HCT116 (cell line): Measurements from ENCODE around the gene CPLX3. TPM values are rescaled to one million over a fixed set of nuclear protein-coding genes. Genes with fewer than 3 reads are reported as not detected.

ENCODE experiments used
- ATAC-seq: fragments of 200-7000 bp; cut with Tn5 transposase; 2 replicates; pipeline ENCODE4 v1.9.1; 2020; ENCODE audit warnings: mild to moderate bottlenecking, moderate library complexity
- BruUV-seq: library from RNA; stranded (reverse); fragments of 400-500 nt; replicated peaks from 2 replicates; lab custom pipeline; 2021; lab: Mats Ljungman, UMichigan
- CTCF ChIA-PET: fragments of 300-600 bp; sonication (Branson Sonifier 250); formaldehyde crosslinking; loops from one replicate; lab custom pipeline; 2021; ENCODE audit warnings: antibody characterized with exemption; lab: Charles Lee
- POLR2A ChIA-PET: fragments of 300-600, 350-600 bp; sonication (Branson Sonifier 250); formaldehyde crosslinking; loops from one replicate; lab custom pipeline; 2021; ENCODE audit warnings: antibody characterized with exemption; lab: Charles Lee
- RAD21 ChIA-PET, 2 experiments: fragments of 300-600 bp; sonication (Branson Sonifier 250); formaldehyde crosslinking; loops; one replicate each; lab custom pipeline; 2023; ENCODE audit warnings: low total read pairs in 2 of 2; ENCODE audit not compliant: uncharacterized antibody in 2 of 2, unreplicated experiment in 2 of 2, low non-redundant PET in 1 of 2; lab: Charles Lee
- DNase-seq: peaks from one replicate; pipeline ENCODE4 v3.0.0-alpha.2; 2010; ENCODE audit warnings: low read depth, low spot score
- H2AFZ ChIP-seq: fragments of 200-600 bp; shearing (Covaris generic), sonication (generic); 2 replicates; pipeline ENCODE4 v1.6.1; 2017; ENCODE audit warnings: low read depth, mixed run types, mixed read lengths, antibody characterized with exemption, low read length; ENCODE audit not compliant: poor library complexity, severe bottlenecking
- H3K27ac ChIP-seq: 2 replicates; pipeline ENCODE4 v1.5.1; 2012; ENCODE audit warnings: low read depth, low read length
- H3K27me3 ChIP-seq: fragments of 200-600 bp; sonication (generic); 2 replicates; pipeline ENCODE4 v1.6.1; 2016; ENCODE audit warnings: mixed run types, low read length, mixed read lengths; ENCODE audit not compliant: insufficient read depth
- H3K36me3 ChIP-seq, 2 experiments: fragments of 200-500 bp in 1 of 2; fragments of 200-600 bp in 1 of 2; sonication (Bioruptor generic) in 1 of 2; sonication (generic) in 1 of 2; 2 replicates each; pipeline versions ENCODE4 v1.5.1 to v1.6.1; 2014 to 2016; ENCODE audit warnings: low read length in 2 of 2, inconsistent platforms in 1 of 2, mixed read lengths in 1 of 2, mixed run types in 1 of 2; ENCODE audit not compliant: insufficient read depth in 2 of 2, control insufficient read depth in 1 of 2
- H3K4me1 ChIP-seq, 2 experiments: fragments of 200-600 bp in 1 of 2; sonication (generic) in 1 of 2; 2 replicates each; pipeline versions ENCODE4 v1.5.1 to v1.6.1; 2012 to 2017; ENCODE audit warnings: low read length in 2 of 2, inconsistent platforms in 1 of 2, mild to moderate bottlenecking in 1 of 2, mixed read lengths in 1 of 2, mixed run types in 1 of 2, moderate library complexity in 1 of 2; ENCODE audit not compliant: insufficient read depth in 2 of 2, control insufficient read depth in 1 of 2
- H3K4me2 ChIP-seq: fragments of 200-600 bp; sonication (generic); 2 replicates; pipeline ENCODE4 v1.6.1; 2017; ENCODE audit warnings: mixed run types, low read length, mixed read lengths
- H3K4me3 ChIP-seq, 2 experiments: fragments of 200-600 bp in 1 of 2; sonication (generic) in 1 of 2; replicated peaks in 1 of 2; 2 replicates each; pipeline ENCODE4 v1.5.1; 2011 to 2016; ENCODE audit warnings: low read length in 2 of 2, control low read depth in 1 of 2, low read depth in 1 of 2, mild to moderate bottlenecking in 1 of 2, mixed read lengths in 1 of 2, mixed run types in 1 of 2
- H3K79me2 ChIP-seq: fragments of 200-600 bp; sonication (generic); 2 replicates; pipeline ENCODE4 v1.6.1; 2017; ENCODE audit warnings: mild to moderate bottlenecking, mixed run types, low read length, moderate library complexity, mixed read lengths; ENCODE audit not compliant: insufficient read depth
- H3K9ac ChIP-seq: fragments of 200-600 bp; sonication (generic); 2 replicates; pipeline ENCODE4 v1.6.1; 2016; ENCODE audit warnings: low read length, mixed read lengths
- H3K9me2 ChIP-seq: fragments of 200-600 bp; sonication (generic), shearing (Covaris generic); 2 replicates; pipeline ENCODE4 v1.6.1; 2017; ENCODE audit warnings: mixed run types, mild to moderate bottlenecking, moderate library complexity; ENCODE audit not compliant: insufficient read depth
- H3K9me3 ChIP-seq, 2 experiments: fragments of 200-500 bp in 1 of 2; fragments of 200-600 bp in 1 of 2; sonication (Bioruptor generic) in 1 of 2; sonication (generic) in 1 of 2; 2 replicates each; pipeline ENCODE4 v1.6.1; 2014 to 2017; ENCODE audit warnings: low read length in 2 of 2, mixed read lengths in 2 of 2, inconsistent platforms in 1 of 2, low read depth in 1 of 2, mild to moderate bottlenecking in 1 of 2, mixed run types in 1 of 2, moderate library complexity in 1 of 2; ENCODE audit not compliant: control insufficient read depth in 1 of 2, insufficient read depth in 1 of 2
- H4K20me1 ChIP-seq: fragments of 200-600 bp; sonication (generic), shearing (Covaris generic); 2 replicates; pipeline ENCODE4 v1.6.1; 2017; ENCODE audit warnings: mixed run types, mild to moderate bottlenecking, moderate library complexity; ENCODE audit not compliant: insufficient read depth
- CBX3 ChIP-seq: IDR thresholded peaks from 2 replicates; pipeline ENCODE4 v1.6.1; 2012; ENCODE audit warnings: low read depth
- CEBPB ChIP-seq: IDR thresholded peaks from 2 replicates; pipeline ENCODE4 v1.6.1; 2012; ENCODE audit warnings: low read depth
- FOSL1 ChIP-seq: IDR thresholded peaks from 2 replicates; pipeline ENCODE4 v1.6.1; 2012; ENCODE audit warnings: low read depth
- JUND ChIP-seq: IDR thresholded peaks from 2 replicates; pipeline ENCODE4 v1.6.1; 2012
- MAX ChIP-seq: IDR thresholded peaks from 2 replicates; pipeline ENCODE4 v1.6.1; 2012
- POLR2AphosphoS5 ChIP-seq: IDR thresholded peaks from 2 replicates; pipeline ENCODE4 v1.6.1; 2011; ENCODE audit warnings: mild to moderate bottlenecking, low read depth, low read length, moderate library complexity
- REST ChIP-seq: IDR thresholded peaks from 2 replicates; pipeline ENCODE4 v1.6.1; 2012; ENCODE audit warnings: low read depth
- SIN3A ChIP-seq: IDR thresholded peaks from 2 replicates; pipeline ENCODE4 v1.6.1; 2012; ENCODE audit warnings: low read depth
- SP1 ChIP-seq: IDR thresholded peaks from 2 replicates; pipeline ENCODE4 v1.6.1; 2012; ENCODE audit warnings: low read depth
- SRF ChIP-seq: IDR thresholded peaks from 2 replicates; pipeline ENCODE4 v1.6.1; 2012; ENCODE audit warnings: low read depth
- TCF7L2 ChIP-seq: IDR thresholded peaks from 2 replicates; pipeline ENCODE4 v1.7.0; 2011; ENCODE audit warnings: borderline replicate concordance, inconsistent platforms; ENCODE audit not compliant: insufficient read depth, insufficient read length; ENCODE audit errors: extremely low read depth
- ZBTB33 ChIP-seq: IDR thresholded peaks from 2 replicates; pipeline ENCODE4 v1.6.1; 2011; ENCODE audit warnings: mild to moderate bottlenecking, low read length, moderate library complexity; ENCODE audit not compliant: insufficient replicate concordance; ENCODE audit errors: extremely low read depth
- ZFX ChIP-seq: fragments of 450-650 bp; IDR thresholded peaks from 2 replicates; pipeline ENCODE4 v1.6.1; 2017
- intact Hi-C: fragments of 100-400 bp; cut with micrococcal nuclease; formaldehyde crosslinking; loops from 2 replicates; pipeline ENCODE4 v1.10.0; 2022
- total RNA-seq: library from RNA; stranded (reverse); gene quantifications from one replicate; pipeline ENCODE4 v1.2.1, GENCODE V29; 2021; ENCODE audit not compliant: unreplicated experiment

The CPLX3 gene
- total RNA-seq, 1 experiment from 2014 or later: not detected

GRCh38 chr15:74866090-74866489 is 39.7 kb downstream of the CPLX3 start:
- RAD21 ChIA-PET: no interaction called here
- no peak overlapping the region for H3K9ac ChIP-seq

GRCh38 chr15:74867466-74868038 is 41.1 kb downstream of the CPLX3 start:
- ChIA-PET RAD21 (no interaction called here), CTCF (no interaction called here), POLR2A (no interaction called here)
- Histone ChIP-seq H3K9ac (no peak overlapping the region), H3K4me2 (no peak overlapping the region), H3K4me3 (no peak overlapping the region), H3K9me3 (no peaks in the 10 kb centered on the region), H4K20me1 (no peaks in the 10 kb centered on the region), H3K27me3 (no peaks in the 10 kb centered on the region), H3K79me2 (peaks cover 84% of the 10 kb centered on the region), H3K36me3 (peaks cover 0 to 8% of the 10 kb centered on the region in 2 experiments; a peak in 1 of 4 replicates), H3K9me2 (no peaks in the 10 kb centered on the region), H2AFZ (no peak overlapping the region), H3K4me1 (peaks cover 18 to 62% of the 10 kb centered on the region in 2 experiments), H3K27ac (no peak overlapping the region)
- ATAC-seq (no peak), DNase-seq (no peak)
- intact Hi-C loops: no loop called here
- no TSS peak for BruUV-seq
- TF ChIP-seq ZFX: no peak
- no peak for TF ChIP-seq ZBTB33
- TF ChIP-seq CBX3: no peak
- no peak for TF ChIP-seq SRF
- no peak for TF ChIP-seq FOSL1
- no peak for TF ChIP-seq SIN3A
- TF ChIP-seq TCF7L2: no peak
- no peak for TF ChIP-seq REST

More at GRCh38 chr15:74866090-74866489, 39.7 kb downstream of the CPLX3 start:
- no peaks in the 10 kb centered on the region for H3K9me3 ChIP-seq
- no peaks in the 10 kb centered on the region for H3K9me2 ChIP-seq
- no peak overlapping the region for H3K27ac ChIP-seq
- ChIA-PET POLR2A (interaction anchor here (0.6 kb wide), 1 partner anchor 10 kb away, joined by 3 read pairs; no protein-coding TSS in a partner anchor), CTCF (no interaction called here)
- peaks cover 18 to 51% of the 10 kb centered on the region in 2 experiments for H3K4me1 ChIP-seq
- no peaks in the 10 kb centered on the region for H4K20me1 ChIP-seq
- no TSS peak for BruUV-seq
- intact Hi-C loops: no loop called here
- ATAC-seq (peak; percentile 74), DNase-seq (no peak)
- peak overlapping the region; percentile 54 for H3K4me2 ChIP-seq
- no peaks in the 10 kb centered on the region for H3K27me3 ChIP-seq
- no peak overlapping the region for H3K4me3 ChIP-seq
- TF ChIP-seq CEBPB: no peak
- TF ChIP-seq JUND: peak; percentile 22; the same call in 1 of the 2 replicates
- no peak for TF ChIP-seq POLR2AphosphoS5
- no peak for TF ChIP-seq MAX
- TF ChIP-seq SP1: no peak
- no peak for TF ChIP-seq SIN3A
- H3K36me3 ChIP-seq: peaks cover 0 to 8% of the 10 kb centered on the region in 2 experiments; a peak in 1 of 4 replicates
- H2AFZ ChIP-seq: no peak overlapping the region
- H3K79me2 ChIP-seq: peaks cover 79% of the 10 kb centered on the region
